ENCODE data around the gene ACOXL.

ACOXL gene

GRCh38 chr2:110718990-110719389, 13.4 kb upstream of the ACOXL start:
- DNase-seq: no peak

GRCh38 chr2:110720547-110720946, 11.8 kb upstream of the ACOXL start:
- DNase-seq: no peak

- DNase-seq: no peak
Observed at GRCh38 chr2:110724820-110725219, 7.6 kb upstream of the ACOXL start.

- DNase-seq: no peak
Observed at GRCh38 chr2:110725370-110725769, 7.0 kb upstream of the ACOXL start.

GRCh38 chr2:110725859-110726258, 6.5 kb upstream of the ACOXL start:
- no peak for DNase-seq

GRCh38 chr2:110726285-110726684, 6.1 kb upstream of the ACOXL start:
- DNase-seq: no peak

GRCh38 chr2:110727923-110728322, 4.5 kb upstream of the ACOXL start:
- DNase-seq: no peak

GRCh38 chr2:110729106-110729505, 3.3 kb upstream of the ACOXL start:
- no peak for DNase-seq

- DNase-seq: no peak
Observed at GRCh38 chr2:110731064-110731463, 1.3 kb upstream of the ACOXL start.

GRCh38 chr2:110735366-110735765, 3.0 kb downstream of the ACOXL start:
- no peak for DNase-seq

- DNase-seq: no peak
Observed at GRCh38 chr2:110737783-110738182, 5.4 kb downstream of the ACOXL start.

GRCh38 chr2:110740747-110741349, 8.5 kb downstream of the ACOXL start:
- no peak for DNase-seq

- no peak for DNase-seq
Observed at GRCh38 chr2:110741491-110741980, 9.2 kb downstream of the ACOXL start.

GRCh38 chr2:110742412-110742811, 10.0 kb downstream of the ACOXL start:
- no peak for DNase-seq

GRCh38 chr2:110743600-110743999, 11.2 kb downstream of the ACOXL start:
- DNase-seq: no peak

- DNase-seq: no peak
Observed at GRCh38 chr2:110744429-110744828, 12.1 kb downstream of the ACOXL start.

GRCh38 chr2:110745048-110745447, 12.7 kb downstream of the ACOXL start:
- DNase-seq: no peak

GRCh38 chr2:110746586-110747521, 14.5 kb downstream of the ACOXL start:
- no peak for DNase-seq

GRCh38 chr2:110747522-110748488, 15.4 kb downstream of the ACOXL start:
- DNase-seq: no peak

GRCh38 chr2:110748489-110748867, 16.1 kb downstream of the ACOXL start:
- no peak for DNase-seq

- no peak for DNase-seq
Observed at GRCh38 chr2:110751642-110752041, 19.3 kb downstream of the ACOXL start.

GRCh38 chr2:110752871-110753270, 20.5 kb downstream of the ACOXL start:
- DNase-seq: no peak

GRCh38 chr2:110755491-110756078, 23.2 kb downstream of the ACOXL start:
- DNase-seq: no peak
